DMS 273 treated with DMSO at 0.1 percent for 48 hours (cell line): Measurements from ENCODE around the gene PANK1.

Experiments used
- DNase-seq: peaks from one replicate; lab custom pipeline; 2025; lab: John Stamatoyannopoulos, UW

PANK1 gene

DNA sequence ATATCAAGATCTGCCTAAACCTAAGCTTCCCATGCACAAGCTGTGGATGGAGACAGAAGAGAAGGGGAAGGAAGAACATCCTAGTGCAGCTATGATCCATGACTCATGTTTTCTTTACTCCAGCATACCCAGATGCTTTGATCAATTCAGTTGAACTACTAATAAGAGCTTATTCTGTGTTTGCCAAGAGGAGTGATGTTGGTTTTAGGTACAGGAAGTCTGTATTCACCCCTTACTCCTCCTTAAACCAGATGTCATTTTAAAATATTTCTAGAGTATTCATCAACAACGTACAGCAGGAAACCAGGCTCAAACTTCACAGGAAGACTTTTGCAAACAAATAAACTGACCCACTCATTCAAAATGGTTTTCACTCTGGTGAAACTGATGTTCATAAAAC is 29.2 kb downstream of the PANK1 start:
- DNase-seq = no peak

DNA sequence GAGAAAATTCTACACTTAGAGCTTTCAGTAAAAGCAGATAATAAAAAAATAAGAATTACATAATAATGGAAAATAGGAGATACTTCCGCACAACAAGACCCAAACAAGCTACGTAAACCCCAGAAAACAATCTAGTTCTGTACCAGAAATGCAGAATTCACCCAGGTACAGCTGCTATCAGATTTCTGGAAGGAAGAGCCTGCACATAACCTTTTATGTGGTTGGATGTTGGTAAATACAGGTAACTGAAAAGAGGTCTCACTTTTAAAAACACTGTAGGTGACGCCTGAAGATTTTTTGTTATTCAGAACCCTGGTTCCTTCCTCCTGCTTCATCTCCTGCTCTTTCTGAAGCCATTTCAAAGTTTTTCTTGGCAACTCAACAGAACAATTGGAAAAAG is 29.9 kb downstream of the PANK1 start:
- DNase-seq = no peak

DNA sequence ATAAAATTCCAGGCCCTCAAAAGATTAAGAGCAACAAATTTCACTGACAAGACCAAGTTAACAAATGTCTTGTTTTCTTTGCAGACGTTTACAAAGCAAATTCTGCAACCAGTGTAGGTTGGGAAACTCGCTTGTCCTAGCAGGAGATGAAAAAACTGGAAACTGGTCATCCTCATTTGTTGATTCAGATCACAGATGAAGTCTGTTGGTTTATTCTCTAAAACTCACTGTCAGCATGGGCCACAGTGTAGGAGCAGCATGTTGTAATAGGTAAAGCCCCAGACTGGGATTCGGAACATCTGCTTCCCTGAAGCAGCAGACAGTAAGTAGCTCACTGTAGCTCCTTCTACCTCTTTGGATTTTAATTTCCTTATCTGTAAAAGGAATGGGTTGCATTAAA is 31.5 kb downstream of the PANK1 start:
- no peak for DNase-seq

DNA sequence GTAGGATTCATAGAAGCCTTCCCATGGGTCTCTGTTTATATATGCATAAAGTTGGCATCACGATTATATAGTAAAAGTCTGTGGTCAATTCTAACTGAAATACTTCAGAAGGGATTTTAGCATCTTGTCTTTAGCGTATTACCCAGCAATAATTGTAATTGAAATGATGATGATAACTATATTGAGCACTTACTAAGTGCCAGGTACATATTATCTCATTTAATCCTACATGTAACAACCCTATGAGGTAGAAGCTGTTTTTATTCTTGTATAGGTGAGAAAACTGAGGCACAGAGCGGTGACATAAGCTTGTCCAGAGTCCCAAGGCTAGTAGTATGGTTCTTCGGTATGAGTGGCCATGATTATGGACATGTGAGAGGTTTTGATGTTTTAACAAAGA is 33.8 kb downstream of the PANK1 start:
- no peak for DNase-seq

DNA sequence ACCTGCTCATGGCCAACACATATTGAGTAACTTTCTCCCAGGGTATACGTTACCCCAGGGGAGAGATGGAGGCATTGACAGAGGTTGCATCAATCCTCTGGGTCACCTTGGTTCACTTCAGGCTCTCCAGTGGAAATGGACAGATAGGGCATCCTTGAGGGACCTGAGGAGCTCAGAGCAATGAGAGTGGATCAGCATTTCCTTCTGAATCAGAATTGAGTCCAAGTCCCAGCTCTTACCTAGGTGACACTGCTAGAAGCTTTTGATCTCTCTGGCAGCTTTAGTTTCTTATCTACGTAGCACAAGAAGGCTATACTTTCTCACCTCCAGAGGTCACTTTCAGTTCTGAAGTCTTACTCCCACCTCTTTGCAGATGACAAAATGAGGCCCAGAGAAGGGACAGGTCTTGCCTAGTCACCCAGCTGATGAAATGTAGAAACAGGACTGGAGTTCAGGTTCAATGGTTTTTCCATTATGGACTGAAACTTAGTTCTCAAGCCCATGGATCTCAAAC is 35.2 kb downstream of the PANK1 start:
- no peak for DNase-seq

DNA sequence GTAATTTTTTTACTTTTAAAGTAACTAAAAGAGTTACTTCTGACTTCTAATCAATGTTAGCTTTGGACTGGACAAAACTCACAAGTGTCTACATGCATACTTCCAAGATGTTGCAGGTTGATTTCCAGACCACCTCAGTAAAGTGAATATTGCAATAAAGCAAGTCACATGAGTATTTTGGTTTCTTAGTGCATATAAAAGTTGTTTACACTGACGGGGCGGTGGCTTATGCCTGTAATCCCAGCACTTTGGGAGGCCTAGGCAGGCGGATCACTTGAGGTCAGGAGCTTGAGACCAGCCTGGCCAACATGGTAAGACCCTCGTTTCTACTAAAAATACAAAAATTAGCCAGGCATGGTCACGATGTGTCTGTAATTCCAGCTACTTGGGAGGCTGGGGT is 40.8 kb downstream of the PANK1 start:
- no peak for DNase-seq

DNA sequence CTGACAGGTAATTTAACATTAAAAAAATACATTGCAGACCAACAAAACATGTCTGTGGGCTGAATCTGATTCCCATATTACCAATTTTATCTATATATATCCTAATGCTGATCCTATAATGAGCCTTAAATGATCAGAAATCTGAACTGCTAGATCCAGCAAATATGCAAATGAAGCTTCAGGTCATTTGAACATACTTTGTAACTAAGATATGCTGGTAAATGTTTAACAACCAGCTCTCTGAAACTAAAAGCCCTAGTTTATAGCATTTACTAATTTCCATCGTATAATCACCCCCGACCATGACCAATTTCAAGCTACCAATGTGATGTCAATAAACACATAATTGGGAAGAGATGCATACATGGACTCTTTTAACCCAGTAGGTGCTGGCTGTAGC is 42.1 kb downstream of the PANK1 start:
- DNase-seq = no peak

DNA sequence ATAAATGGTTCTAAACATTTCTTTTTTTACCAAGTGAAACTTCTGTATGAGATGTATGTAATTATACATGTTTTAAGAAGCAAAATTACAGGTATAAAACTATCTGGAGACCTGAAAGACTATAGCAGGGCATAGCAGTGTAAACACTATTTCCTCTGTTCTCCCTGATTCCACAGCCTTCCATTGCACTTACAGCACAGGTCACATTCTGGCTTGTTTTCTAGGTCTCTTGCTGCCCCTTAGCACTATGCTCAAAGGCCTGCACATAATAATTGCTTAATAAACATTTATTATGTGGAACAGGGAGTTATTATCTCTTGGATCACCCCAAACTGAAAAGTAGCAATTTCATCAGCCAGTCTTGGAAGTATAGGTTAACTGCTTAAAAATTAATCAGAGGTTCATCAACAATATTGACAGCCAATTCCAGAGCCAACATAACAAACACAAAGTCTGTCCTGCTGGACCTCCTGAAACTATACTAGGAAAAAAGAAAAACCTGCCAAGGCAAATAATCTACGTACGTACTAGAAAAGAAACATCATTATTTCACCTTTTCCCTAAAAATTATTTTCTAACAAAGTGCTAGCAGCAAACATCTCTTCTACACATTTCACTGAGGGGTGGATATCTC is 43.2 kb downstream of the PANK1 start:
- no peak for DNase-seq

DNA sequence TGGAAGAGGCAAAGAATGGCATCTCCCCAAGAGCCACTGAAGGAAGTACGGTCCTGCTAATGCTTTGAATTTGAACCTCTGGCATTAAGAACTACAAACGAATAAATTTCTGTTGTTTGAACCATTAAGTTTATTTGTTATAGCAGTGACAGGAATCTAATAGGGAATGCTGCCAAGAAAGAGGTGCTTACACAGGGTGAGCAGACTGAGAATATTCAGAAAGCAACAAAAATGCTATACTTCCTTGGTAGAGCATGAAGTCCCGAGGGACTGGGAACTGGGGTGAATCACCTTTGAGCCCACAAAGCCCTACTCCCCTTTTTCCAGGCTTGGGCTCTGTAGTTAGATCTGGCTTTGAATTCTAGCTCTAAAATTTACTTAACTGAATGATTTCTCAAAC is 45.0 kb downstream of the PANK1 start:
- DNase-seq = no peak

DNA sequence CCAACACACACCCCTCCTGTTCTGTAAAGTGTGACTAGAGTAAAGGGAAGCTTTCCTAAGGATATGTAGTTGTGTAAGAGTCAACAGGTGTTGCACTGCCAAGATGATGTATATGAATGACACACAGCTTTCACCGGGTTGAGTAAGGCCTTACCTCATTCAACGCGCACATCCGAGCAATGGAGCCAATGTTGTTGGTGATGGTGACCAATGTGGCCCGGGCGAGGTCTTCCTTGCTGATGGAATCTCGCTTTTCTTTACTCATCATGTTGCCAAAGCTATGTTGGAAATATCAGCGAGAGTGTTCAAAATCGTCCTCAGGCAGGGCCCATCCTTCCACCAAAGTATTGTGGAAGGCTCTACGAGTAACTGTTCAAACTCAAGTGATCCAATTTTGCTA is 52.0 kb downstream of the PANK1 start:
- no peak for DNase-seq

DNA sequence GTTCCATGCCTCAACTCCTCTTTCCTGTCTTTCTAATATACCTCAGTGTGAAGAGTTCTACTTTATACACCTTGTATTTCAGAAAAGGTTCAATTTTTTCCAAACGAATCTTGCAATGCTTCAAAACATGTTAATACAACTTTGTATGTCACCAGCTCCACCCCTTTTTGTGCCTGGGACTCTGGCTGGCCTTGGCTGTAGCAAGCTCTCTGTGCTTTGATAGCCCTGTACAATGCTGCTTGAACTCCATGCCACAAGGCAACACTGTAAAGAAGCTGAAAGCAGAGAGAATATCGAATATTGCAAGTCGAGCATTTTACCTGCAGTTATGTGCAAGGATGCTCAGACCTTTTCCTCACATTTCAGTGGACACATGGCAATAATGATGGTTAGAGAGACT is 52.5 kb downstream of the PANK1 start:
- DNase-seq = no peak

DNA sequence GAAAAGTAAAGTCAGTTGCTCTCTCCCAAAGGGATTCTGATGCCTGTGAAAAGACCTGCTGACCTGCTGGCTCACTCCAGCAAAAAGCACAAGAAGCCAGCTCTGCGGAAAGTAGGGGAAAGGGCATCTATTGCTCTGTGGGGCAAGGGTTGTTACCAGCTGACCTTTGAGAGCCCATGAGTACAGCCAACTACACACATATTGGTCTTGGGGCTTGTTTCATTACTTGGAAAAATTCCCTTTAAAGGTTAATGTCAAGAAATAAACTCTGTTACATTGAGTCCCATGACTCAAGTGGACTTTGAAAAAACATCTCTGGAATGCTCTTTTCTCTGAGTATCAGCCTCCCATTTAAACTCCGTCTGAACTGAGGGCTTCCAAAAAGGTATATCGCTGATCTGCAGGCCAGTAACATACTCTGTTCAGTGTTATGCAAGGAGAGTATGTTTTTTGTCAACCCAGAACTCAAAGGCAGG is 53.2 kb downstream of the PANK1 start:
- no peak for DNase-seq

DNA sequence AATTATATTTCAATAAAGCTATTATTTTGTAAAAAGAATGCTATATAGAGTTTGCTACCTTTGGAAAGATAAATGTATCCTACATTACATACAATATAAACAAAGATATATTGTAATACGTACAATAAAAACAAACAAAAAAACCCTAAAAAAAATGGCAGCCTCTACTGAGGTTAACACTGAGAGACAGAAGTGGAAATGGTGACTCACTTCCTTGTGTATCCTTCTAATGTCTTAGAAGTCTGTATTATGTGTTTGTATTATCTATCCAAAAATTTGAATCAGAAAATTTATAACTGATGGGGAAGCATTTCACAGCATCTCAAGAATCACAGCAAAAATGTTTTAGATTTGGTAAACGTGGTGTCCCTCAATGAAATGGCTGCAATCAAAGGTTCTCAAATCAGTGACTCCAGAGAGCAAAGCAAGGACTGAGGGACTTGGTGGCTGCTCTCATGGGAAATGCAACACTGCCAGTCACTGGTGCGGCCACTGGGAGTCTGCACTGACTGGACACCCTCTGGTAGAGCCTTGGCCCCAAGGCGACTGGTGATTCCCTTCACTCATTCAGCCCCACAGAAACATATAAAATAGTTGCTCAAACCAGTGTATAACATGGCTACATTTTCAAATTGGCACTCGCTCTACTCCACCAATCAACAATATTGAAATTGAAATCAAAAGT is 53.8 kb downstream of the PANK1 start:
- DNase-seq = no peak

DNA sequence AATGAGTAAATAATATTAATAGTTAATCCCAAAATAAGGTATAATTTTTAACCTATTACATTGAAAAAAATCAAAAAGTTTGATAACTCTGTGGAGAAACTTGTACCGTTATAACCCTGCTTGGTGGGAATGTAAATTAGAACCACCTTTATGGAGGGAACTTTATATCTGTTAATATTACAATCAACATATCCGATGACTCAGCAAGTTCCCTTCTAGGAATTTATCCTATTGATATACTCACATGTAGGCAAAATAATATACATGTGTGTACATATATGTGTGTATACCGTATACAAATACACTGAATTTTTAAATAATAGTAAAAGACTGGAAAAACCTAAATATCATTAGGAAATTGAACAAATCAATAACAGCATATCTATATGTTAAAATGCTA is 54.7 kb downstream of the PANK1 start:
- no peak for DNase-seq

DNA sequence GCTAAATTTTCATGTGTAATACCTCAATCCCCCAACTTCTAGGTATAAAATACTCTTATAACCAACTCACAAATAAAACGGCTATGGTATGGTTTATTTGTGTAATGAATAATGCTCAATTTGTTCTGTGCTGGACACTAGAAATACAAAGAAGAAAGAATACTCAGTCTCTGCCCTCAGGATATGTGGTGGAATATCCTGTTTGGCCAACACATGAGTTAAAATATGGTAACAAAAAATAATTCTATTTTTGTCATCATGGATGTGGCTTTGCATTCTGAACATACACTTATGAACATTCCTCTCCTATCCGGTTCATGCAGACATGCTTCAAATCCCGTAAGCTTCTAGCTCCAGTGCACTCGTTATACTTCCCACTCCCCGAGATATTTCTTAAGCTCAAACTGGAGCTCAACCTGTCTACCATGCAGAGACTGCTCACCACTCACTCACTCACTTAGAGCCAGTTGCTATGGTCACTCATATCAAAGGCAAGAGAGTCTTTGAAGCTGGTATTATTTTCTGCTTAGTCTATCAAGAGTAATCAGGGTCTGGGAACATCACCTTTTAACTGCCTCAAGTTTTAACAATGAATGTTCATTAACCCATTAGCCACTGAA is 55.8 kb downstream of the PANK1 start:
- no peak for DNase-seq

DNA sequence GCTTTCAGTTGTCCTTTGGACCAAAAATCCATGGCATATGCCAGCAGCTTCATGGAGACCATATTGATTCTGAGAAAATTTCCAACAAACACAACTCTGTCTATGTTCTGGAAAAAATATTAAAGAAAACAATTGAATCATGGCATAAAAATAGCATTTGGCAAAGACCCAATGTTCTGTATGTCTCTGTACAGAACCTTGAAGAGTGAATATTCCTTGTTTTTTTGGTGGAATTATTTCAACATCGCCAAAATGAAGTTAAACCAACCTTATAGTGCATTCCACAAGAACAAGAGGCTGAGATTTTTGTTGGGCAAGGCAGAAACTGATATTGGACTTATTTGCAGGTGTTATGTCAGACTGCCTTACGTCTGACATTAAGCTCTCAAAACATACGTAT is 56.4 kb downstream of the PANK1 start:
- DNase-seq = no peak

DNA sequence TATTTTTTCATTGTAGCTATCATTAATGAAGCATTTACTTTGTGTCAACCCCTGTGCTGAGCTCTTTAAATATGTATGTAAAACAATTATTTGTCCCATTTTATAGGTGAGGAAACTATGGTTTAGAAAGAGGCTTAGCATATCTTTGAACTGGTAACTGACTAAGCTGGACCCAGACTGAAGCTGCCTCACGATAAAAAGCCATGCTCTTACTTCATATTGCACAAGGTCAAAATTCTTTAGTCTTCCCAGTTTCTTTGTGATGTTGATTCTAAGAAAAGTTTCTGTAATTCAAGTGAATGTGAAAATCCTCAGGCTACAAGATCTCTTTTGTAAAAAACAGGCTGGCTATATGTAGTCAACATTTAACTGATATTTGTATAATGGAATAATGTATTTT is 63.0 kb downstream of the PANK1 start:
- no peak for DNase-seq

DNA sequence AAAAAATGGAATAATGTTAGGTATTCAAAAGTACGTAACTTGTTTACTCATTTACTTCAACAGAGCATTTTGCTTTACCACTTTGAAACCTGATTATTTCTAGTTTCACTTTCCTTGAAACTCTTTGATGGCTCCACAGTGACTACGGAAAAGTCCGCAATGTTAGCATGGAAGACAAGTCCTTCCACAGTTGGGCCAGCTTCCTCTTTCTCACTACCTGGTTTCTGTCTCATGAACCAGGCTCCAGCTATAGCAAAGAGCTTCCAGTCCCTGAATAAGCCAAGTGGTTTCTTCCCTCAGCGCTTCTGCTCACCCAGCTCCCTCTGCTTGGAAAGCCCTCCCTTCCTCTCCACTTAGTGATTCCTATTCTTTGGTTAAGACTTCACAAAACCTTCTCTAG is 64.8 kb downstream of the PANK1 start:
- no peak for DNase-seq

DNA sequence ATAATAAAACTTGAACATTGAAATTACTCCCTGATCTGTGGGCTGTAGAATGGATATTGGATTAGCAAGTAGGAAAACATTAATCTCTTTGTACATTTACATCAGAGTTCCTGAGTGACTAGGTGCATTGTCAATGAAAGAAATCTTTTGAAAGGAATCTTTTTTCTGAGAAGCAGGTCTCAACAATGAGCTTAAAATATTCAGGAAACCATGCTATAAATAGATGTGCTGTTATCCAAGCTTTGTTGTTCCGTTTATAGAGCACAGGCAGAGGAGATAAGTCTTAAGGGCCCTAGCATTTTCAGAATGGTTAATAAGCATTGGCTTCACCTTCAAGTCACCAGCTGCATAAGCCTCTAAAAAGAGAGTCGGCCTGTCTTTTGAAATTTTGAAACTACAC is 68.3 kb downstream of the PANK1 start:
- no peak for DNase-seq

DNA sequence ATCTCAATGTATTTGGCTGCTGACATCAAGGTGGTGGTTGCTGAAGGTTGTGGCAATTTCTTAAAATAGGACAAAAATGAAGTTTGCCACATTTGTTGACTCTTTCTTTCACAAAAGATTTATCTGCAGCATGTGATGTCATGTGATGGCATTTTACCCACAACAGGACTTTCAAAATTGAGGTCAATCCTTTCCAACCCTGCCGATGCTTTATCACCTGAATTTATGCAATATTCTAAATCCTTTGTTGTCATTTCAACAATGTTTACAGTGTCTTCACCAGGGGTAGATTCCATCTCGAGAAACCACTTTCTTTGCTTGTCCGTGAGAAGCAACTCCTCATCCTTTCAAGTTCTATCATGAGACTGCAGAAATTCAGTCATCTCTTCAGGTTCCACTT is 69.0 kb downstream of the PANK1 start:
- no peak for DNase-seq

DNA sequence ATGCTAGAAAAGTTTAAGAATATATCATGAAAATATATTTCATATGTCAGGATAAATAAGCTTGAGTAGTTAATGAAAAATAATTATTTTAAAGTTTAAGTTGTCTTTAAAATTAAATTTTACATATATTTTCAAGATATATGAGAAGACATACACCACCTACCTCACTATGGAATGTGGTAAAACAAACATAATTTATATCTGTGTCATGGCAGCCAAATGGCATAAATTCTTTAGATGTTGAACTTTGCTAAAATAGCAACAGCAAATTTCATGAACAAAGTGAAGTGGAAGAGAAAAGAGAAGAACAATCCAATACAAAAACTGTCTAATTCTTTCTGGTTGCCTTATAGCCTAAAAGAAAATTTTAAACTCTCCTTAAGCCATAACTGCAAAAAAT is 70.0 kb downstream of the PANK1 start:
- DNase-seq = no peak

DNA sequence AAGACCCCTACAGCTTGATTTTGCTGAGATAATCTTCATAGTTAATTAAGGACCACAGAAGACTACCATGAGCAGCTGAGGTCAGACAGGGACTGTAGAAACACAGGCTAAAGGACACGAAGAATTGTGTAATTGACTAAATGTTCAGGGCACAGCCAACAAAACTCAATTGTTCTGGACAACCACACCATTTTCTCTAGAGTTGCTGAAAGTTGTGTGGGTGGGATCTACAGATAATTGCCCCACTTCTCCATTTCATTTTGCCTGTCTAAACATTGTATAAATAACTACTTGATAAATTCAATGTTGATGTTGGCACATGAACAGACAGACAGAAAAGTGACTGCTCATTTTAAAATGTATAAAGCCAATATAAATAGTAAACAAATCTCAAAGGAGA is 70.7 kb downstream of the PANK1 start:
- DNase-seq = no peak

DNA sequence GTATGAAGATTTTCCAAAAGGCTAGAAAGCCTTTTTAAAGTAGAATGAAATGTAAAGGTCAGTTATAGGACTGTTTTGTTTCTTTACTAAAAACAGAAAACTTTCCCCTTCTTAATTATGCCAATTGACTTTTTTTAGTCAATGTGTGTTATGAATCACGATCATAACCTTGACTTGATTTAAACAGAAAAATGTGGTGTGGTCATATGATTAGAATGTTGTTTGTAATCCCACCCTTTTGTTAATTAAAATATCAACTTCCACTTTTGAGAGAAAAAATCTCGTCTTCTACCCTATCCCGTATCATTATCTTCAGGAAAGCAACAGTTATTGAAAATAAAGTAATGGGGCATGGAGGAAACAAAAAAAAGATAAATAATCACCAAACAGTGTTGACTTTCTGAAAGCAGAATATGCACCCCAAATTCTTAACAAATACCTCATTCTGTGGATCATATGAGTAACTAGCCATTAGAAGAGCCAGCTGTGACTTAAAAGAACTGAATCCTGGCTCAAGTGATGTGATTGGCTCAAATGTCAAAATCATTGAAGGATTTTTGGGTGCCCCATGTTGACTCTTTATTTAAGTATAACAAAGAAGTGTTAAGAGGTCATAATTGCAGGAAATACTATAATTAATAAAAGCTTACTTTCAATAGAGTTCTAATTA is 77.3 kb downstream of the PANK1 start:
- DNase-seq = no peak
